SH-SY5Y (cell line): ENCODE data around the gene THSD7A.

Source experiments
- GATA2 ChIP-seq: IDR thresholded peaks from 2 replicates; pipeline ENCODE4 v1.6.1; 2011; ENCODE audit warnings: mild to moderate bottlenecking, low read depth, low read length
- GATA3 ChIP-seq: IDR thresholded peaks from 2 replicates; pipeline ENCODE4 v1.6.1; 2011; ENCODE audit warnings: low read depth, mild to moderate bottlenecking, low read length, moderate library complexity

The THSD7A gene

DNA sequence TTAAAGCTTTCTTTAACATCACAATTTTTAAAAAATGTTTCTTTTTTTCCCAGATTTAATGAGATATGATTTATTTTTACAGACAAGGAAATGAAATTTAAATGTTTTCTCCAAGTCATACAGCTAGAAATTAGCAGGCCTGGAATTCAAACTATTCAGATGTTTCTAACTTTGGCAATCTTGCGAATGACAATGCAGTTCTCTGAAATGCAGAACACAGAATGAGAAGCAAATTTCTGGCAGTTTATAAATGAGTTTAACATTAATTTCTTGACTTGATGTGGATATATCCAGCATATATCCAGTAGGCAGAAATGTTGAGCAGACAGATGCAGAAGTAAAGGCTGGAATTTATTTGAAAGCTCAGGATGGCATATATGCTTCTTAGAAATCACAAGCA is 227.5 kb downstream of the THSD7A start:
- TF ChIP-seq GATA3 (no peak), GATA2 (no peak)

DNA sequence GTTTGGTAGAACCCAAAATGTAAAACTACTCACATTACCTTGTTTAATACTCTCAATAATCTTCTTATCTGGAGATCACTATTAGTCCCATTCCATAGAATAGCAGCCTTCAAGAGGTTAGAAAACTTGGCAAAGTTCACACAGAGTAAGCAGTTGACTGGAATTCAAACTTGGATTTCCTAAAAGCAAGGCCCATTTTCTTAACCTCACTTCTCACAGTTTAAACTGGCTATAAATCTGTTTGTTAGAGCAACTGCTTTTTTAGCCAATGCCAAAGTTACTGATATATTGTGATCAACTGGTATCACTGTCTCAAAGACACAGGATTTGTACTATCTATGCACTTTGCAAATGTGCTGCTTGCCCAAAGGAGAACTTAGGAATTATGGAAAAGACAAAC is 230.2 kb downstream of the THSD7A start:
- no peak for TF ChIP-seq GATA3

DNA sequence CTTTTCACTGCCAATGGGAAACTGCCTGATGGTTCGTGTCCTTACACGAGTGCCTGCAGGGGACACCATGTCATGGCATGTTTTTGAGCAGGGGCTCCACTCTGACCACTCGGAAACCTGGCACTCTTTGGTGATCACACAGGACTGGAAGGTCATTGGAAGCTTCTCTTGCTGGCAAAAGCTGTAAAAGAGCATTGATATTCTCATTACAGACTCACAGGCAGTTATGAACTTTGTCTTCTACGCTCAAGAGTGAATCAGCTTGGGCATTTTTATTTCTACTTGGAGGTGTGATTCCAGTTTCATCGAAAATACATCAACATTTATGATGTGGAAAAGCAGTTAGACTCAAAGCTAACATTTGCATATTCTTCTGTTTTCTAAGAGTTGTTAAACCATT is 238.7 kb downstream of the THSD7A start:
- no peak for TF ChIP-seq GATA2
- no peak for TF ChIP-seq GATA3

DNA sequence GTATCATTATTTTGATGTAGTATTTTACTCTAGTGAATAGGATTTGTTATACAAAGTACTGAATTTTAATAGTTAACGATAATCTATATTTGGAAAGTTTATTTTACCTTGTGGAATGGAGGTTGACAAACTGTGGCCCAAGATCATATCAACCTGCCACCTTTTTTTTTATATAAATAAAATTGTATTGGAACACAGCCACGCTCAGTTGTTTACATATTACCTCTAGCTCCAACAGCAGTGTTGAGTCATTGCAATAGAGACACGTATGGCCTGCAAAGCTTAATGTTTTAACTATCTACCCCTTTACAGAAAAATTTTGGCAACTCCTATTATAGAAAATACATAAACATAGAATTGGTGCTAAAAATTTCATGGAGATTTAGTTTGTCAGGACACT is 239.3 kb downstream of the THSD7A start:
- TF ChIP-seq GATA2 (no peak), GATA3 (no peak)

DNA sequence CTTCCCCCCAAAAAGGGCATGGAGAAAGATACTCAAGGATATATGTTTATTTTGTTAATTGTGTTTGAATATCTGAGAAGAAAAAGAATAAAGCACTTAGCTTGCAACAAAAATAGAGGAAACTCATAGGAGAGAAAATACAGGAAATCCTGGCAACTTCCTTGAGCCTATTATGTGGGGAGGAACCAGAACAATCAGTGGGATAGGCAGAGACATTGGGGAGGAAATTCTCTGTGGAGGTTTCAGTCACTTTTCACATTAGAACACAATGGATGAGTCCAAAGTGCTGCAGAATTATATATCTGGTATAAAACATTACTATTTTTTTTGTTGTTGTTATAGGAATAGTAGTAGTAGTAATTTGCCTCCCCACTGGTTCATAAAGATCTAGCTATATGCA is 240.1 kb downstream of the THSD7A start:
- TF ChIP-seq GATA3 (no peak), GATA2 (no peak)

DNA sequence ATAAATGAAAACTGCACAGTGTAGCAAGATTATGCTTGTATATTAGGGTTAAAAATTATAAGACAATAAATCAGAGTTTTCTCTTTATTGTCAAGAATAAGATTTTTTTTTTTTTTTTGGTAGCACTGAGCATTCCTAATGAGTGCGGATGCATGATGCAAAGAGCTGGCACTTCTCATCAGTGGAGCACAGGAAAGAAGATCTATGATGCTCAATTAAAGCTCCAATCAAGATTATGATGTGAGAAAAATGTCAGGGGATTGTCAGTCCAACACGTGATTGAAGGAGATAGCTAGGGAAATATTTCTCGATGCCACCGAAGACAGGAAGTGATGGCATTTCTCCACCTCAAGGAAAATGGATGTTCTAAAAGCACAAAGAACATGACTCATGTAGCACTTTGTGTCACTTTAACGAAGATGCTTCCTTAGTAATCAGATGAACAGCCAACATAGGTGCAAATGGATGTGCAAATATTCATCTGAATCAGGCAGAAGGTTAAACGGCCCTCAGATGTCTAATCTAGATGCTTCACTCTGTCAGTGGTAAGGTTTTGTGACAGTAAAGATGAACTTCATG is 240.9 kb downstream of the THSD7A start:
- TF ChIP-seq GATA3 = no peak
- TF ChIP-seq GATA2 = no peak

DNA sequence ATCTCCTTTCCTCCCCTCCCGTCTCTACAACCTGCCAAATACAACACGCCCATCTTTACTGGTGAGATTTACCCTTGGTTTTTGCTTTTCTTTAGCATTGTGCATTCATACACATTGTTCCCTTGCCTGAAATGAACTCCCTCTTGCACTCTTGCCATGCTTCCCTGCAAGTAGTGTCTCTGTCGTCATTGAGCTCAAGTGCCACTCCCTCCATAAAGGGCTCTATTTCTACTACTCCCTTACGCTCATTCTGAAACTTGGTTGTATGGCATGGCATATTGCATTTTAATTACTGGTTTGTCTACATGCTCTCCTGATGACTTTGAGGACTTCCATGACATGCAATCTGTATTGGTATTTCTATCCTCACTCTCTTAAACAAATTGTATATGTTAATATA is 242.7 kb downstream of the THSD7A start:
- TF ChIP-seq GATA2 (no peak), GATA3 (no peak)

DNA sequence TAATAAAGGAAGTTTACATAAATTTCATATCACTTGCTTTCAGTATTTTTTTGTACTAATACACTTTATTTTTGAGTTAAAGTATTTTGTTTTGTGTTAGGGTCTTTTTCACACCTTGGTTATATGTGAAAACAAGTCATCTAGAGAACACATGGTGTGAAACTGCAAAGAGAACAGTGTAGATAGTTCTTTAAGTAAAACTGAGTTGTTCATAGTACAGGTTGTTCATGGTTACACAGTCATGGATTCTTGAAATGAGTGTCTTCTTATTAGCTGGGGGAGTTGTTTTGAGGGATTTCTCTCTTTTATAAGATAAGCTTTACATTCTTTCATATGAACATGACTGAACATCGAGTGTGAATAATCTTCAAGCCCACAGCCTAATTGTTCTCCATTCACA is 244.2 kb downstream of the THSD7A start:
- no peak for TF ChIP-seq GATA3
- TF ChIP-seq GATA2 = no peak

DNA sequence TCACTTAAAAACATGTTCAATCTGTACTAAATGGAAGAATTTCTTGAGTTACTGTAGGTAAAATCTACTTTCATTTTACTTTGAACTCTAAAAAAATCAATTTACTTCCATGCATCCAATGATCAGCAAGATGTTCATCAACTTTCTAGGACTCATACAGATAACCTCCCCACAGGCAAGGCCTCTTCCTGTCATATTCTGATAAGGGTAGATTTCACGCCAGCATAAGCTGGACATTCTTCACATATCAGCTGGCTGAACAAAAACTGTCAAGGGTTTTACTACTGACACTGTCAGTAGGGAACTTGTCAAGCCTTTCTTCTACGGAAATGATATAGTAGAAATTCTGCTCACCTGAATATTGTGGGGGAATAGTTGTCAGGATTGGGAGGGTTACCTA is 244.9 kb downstream of the THSD7A start:
- no peak; the same call in 1 of the 2 replicates for TF ChIP-seq GATA3
- TF ChIP-seq GATA2 = no peak; the same call in 1 of the 2 replicates

DNA sequence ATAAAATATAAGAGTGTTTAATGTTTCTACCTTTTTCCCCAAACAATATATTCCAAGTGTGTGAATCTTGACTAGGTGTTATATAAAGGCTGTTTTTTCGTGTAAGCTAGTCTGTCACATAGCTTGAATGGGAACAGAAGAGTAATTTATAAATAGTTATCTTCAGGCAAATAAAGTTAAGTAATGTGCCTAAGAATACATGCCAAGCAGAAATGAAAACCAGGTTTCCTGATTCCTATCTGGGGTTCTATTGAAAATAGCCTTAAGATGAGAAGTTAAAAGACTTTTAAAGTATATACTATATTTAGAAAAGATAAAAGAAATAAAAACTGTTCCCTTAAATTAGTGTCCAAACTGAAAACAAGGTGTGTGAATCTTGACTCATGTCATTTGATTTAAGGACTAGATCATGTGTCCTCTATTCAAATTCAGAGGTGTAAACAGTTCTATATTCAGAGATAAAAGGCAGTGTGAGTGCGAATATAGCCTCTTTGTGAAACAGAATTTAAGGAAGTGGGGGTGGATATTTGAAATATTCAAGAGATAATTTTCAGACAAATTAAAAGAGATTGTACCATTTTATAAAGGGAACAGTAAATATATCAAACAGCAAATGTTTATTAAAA is 247.5 kb downstream of the THSD7A start:
- TF ChIP-seq GATA3 (peak; percentile 82), GATA2 (no peak)

DNA sequence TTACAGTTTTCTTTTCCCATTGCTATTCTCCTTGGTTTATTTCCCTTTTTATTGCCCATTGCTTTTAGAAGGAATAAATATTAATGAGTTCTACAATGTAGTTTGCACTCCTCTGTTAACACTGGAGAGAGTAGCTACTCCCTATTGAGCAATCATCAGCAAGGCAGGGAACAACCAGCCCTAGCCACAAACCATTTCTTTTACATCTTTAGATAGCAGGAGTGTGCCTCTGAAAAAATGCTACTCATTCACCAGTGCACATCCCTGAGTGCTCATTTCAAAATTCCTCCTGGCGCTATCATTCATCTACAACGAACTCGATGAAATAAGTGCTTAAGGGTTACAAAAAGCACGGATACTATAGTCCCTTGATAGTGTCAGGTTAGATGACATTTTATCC is 252.9 kb downstream of the THSD7A start:
- TF ChIP-seq GATA2 (no peak), GATA3 (no peak)

DNA sequence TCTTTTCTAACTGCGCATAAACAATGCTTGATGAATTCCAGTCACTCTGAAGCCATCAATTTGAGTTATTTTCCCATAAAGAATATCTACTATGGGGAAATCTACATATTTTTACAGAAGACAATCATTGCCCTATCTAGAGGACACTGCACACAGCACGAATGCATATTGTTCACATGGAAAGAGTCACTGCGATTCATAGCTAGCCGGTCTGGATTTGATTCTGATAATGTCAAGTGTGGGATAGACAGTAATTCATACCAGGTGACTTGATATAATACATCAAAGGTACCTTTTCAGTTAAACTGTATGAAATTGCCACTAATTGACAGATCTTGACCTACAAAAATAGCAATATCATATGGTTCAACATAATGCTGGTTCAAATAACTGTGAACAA is 255.7 kb downstream of the THSD7A start:
- peak; percentile 69 for TF ChIP-seq GATA2
- TF ChIP-seq GATA3 = peak; percentile 63

DNA sequence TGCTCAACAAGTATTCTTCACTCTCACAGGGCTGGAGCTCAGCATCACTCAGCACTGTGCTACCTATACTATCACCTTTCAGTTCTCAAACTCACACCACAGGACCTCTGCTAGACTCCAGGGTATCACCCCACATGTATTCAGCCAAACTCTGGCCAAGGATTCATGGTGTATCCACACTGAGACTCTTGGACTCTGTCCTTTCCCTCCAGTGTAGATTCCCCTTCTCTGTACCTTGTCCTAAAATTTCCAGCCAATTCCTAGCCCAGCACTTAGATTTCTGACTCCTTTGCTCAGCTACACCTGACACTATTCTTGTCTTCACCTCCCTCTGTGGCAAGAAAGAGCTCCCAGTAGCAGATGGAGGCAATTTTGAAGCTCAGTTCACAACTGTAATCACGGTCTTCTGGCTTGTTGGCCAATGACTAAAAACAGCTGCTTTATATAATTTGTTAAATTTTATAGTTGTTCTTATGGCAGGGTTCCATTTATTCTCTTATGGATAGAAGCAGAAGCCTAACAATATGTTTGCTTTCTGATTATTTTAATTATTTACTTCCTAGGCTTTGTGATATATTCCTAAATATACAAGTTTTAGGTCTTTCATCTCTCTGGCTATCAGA is 258.8 kb downstream of the THSD7A start:
- TF ChIP-seq GATA2 (no peak), GATA3 (no peak)

DNA sequence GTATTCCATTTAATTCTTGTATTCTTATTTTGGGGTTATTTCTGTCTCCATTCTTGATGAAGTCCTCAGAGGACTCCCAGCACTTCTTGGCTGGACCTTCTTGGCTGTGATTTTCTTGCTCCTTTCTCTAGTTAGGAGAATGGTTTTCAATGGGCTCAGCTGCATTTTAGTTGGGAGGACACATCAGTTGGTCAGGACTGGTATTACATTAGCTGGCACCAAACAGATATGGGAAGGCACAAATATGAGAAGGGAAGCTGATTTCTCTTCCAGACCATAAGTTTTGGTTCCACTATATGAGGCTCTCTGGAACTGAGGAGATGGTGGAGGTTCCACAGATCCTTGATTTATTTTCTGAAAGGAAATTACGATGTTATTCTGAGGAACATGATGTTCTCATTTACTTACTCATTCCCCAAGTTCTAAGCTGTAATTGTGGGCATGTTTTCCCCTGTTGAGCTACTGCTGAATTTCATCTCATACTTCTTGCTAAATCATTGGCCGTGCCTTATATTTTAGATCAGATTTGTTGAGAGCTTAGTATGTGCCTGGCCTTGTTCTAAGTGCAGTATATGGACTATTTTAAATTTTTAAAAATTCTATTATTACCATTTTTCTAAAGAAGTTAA is 261.0 kb downstream of the THSD7A start:
- TF ChIP-seq GATA3 = no peak
- no peak for TF ChIP-seq GATA2

DNA sequence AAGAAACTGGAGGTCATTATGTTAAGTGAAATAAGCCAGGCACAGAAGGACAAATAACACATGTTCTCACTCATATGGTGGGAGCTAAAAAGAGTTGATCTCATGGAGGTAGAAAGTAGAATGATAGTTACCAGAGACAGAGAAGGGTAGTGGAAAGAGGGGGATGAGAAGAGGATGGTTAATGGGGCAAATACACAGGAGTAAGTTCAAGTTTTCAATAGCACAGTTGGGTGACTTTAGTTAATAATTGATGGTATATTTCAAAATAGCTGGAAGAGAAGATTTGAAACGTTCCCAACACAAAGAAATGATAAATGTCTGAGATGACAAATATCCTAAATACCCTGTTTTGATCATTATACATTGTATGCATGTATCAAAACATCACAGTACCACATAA is 261.8 kb downstream of the THSD7A start:
- no peak for TF ChIP-seq GATA3
- no peak for TF ChIP-seq GATA2
